GM18909 (cell line): ENCODE data around the gene GAS7.

Experiments
- ATAC-seq: cut with Tn5 transposase; IDR thresholded peaks from one replicate; pipeline ENCODE4 v1.9.1; 2021; ENCODE audit warnings: mild to moderate bottlenecking; ENCODE audit not compliant: unreplicated experiment, poor library complexity

The GAS7 gene

GRCh38 chr17:10198509-10199249 lies at the start of gene GAS7:
Gene GAS7 (minus strand): TSS chr17:10198606.
- ATAC-seq, result no peak

- no peak for ATAC-seq
Observed at GRCh38 chr17:10247810-10248209, 49.4 kb upstream of the GAS7 start.

GRCh38 chr17:10243883-10244844 lies 45.8 kb upstream of the GAS7 start:
- ATAC-seq, result no peak

- ATAC-seq, result no peak
Observed at GRCh38 chr17:10241781-10242180, 43.4 kb upstream of the GAS7 start.

GRCh38 chr17:10238661-10239060 lies 40.3 kb upstream of the GAS7 start:
- ATAC-seq, result no peak

GRCh38 chr17:10234033-10234432 lies 35.6 kb upstream of the GAS7 start:
- no peak for ATAC-seq

- ATAC-seq, result no peak
Observed at GRCh38 chr17:10233161-10233560, 34.8 kb upstream of the GAS7 start.

GRCh38 chr17:10229181-10229580 lies 30.8 kb upstream of the GAS7 start:
- ATAC-seq, result no peak

GRCh38 chr17:10226930-10227695 lies 28.7 kb upstream of the GAS7 start:
- peak; percentile 56 for ATAC-seq

GRCh38 chr17:10224582-10225195 lies 26.3 kb upstream of the GAS7 start:
- ATAC-seq, result no peak

GRCh38 chr17:10219193-10219592 lies 20.8 kb upstream of the GAS7 start:
- no peak for ATAC-seq

- ATAC-seq, result no peak
Observed at GRCh38 chr17:10217916-10218315, 19.5 kb upstream of the GAS7 start.

GRCh38 chr17:10216213-10216938 lies 18.0 kb upstream of the GAS7 start:
- no peak for ATAC-seq

- ATAC-seq, result no peak
Observed at GRCh38 chr17:10215286-10215685, 16.9 kb upstream of the GAS7 start.

GRCh38 chr17:10211666-10212065 lies 13.3 kb upstream of the GAS7 start:
- no peak for ATAC-seq

GRCh38 chr17:10210151-10210574 lies 11.8 kb upstream of the GAS7 start:
- ATAC-seq, result no peak

- no peak for ATAC-seq
Observed at GRCh38 chr17:10208604-10209193, 10.3 kb upstream of the GAS7 start.

- ATAC-seq, result no peak
Observed at GRCh38 chr17:10207153-10207552, 8.7 kb upstream of the GAS7 start.

GRCh38 chr17:10205549-10206185 lies 7.3 kb upstream of the GAS7 start:
- no peak for ATAC-seq
